Aorta (tissue), 5 donors: Measurements from ENCODE around the gene DNAI1. TPM values are rescaled to one million over a fixed set of nuclear protein-coding genes. Genes with fewer than 3 reads are reported as not detected.
"Not testable (repeated sequence)": the region's sequence is repeated elsewhere in the genome, so short reads cannot be mapped to it uniquely, and the experiment has no call there.

Source experiments
- ATAC-seq: fragments of 200-7000 bp; cut with Tn5 transposase; one replicate; pipeline ENCODE4 v1.9.1; 2022; ENCODE audit warnings: moderate library complexity; ENCODE audit not compliant: low FRiP score
- DNase-seq, 2 donors: peaks; one replicate each; pipeline ENCODE4 v3.0.0-alpha.2; 2020
- H3K27ac ChIP-seq, 2 donors: one replicate each; pipeline ENCODE4 v1.5.1; 2013; ENCODE audit warnings: low read length in 2 of 2, mild to moderate bottlenecking in 2 of 2, moderate library complexity in 2 of 2, control low read depth in 1 of 2, inconsistent platforms in 1 of 2, low read depth in 1 of 2
- H3K27me3 ChIP-seq, 2 donors: one replicate each; pipeline ENCODE4 v1.6.1; 2013; ENCODE audit warnings: control low read depth in 1 of 2, low read length in 1 of 2, mild to moderate bottlenecking in 1 of 2, moderate library complexity in 1 of 2; ENCODE audit not compliant: insufficient read depth in 2 of 2, control insufficient read depth in 1 of 2
- H3K36me3 ChIP-seq, 2 donors: one replicate each; pipeline ENCODE4 v1.6.1; 2013; ENCODE audit warnings: control low read depth in 1 of 2, low read length in 1 of 2, mild to moderate bottlenecking in 1 of 2; ENCODE audit not compliant: insufficient read depth in 2 of 2, control insufficient read depth in 1 of 2
- H3K4me1 ChIP-seq, 2 donors: one replicate each; pipeline ENCODE4 v1.6.1; 2013; ENCODE audit warnings: low read length in 2 of 2, control low read depth in 1 of 2, mild to moderate bottlenecking in 1 of 2, moderate library complexity in 1 of 2; ENCODE audit not compliant: insufficient read depth in 2 of 2, control insufficient read depth in 1 of 2
- H3K4me3 ChIP-seq, 2 donors: one replicate each; pipeline ENCODE4 v1.5.1; 2013; ENCODE audit warnings: low read length in 2 of 2, control low read depth in 1 of 2, mild to moderate bottlenecking in 1 of 2
- H3K9me3 ChIP-seq: one replicate; pipeline ENCODE4 v1.6.1; 2013; ENCODE audit warnings: mild to moderate bottlenecking, low read length; ENCODE audit not compliant: control insufficient read depth
- WGBS, 2 donors: extraction: QIAGEN DNeasy Blood & Tissue Kit; methylation state at CpG; one replicate each; pipeline ENCODE4 v1.1.7; 2013; 5-methylcytosine and 5-hydroxymethylcytosine counted together
- intact Hi-C, 2 donors: fragments of 100-400 bp; cut with DNase I; formaldehyde crosslinking; loops; one replicate each; pipeline versions ENCODE4 v1.14.2 to v1.15.0; 2022
- polyA plus RNA-seq, 2 donors: library from polyadenylated mRNA; stranded (reverse); fragments of 200-250 nt; gene quantifications; one replicate each; pipeline ENCODE4 v1.2.3, GENCODE V29; 2013
- total RNA-seq, 2 donors: library from RNA; stranded (reverse); fragmentation: NEBNext Ultra II Directional; extraction: Animal tissue kit (Norgen Biotek cat#: 25700); gene quantifications; one replicate each; pipeline ENCODE4 v1.2.1, GENCODE V29; 2021
- donor health status: healthy with polysubstance abuse.
- donor health status: Bipolar disorder and iron deficiency.
- donor health status: DM: no; HTN: no; CAD: no.
- donor health status: DM: no; HTN: no; CAD: no.
- donor health status: DM: yes; HTN: yes; CAD: no.

DNAI1 gene
- total and polyA plus RNA-seq, 4 donors = not detected

GRCh38 chr9:34428325-34428958 is 30.2 kb upstream of the DNAI1 start:
- no peak for ATAC-seq
- no peak for DNase-seq
- Histone ChIP-seq H3K36me3 (no peaks in the 10 kb centered on the region), H3K4me1 (peaks cover 10 to 11% of the 10 kb centered on the region in 2 donors), H3K4me3 (no peak overlapping the region), H3K27ac (peak overlapping the region in 1 of 2 donors; percentile 17), H3K27me3 (no peaks in the 10 kb centered on the region), H3K9me3 (no peaks in the 10 kb centered on the region)
- intact Hi-C loops = no loop called here
- WGBS, 2 donors = 5% methylated on average over 2 of the region's 2 CpGs

DNA sequence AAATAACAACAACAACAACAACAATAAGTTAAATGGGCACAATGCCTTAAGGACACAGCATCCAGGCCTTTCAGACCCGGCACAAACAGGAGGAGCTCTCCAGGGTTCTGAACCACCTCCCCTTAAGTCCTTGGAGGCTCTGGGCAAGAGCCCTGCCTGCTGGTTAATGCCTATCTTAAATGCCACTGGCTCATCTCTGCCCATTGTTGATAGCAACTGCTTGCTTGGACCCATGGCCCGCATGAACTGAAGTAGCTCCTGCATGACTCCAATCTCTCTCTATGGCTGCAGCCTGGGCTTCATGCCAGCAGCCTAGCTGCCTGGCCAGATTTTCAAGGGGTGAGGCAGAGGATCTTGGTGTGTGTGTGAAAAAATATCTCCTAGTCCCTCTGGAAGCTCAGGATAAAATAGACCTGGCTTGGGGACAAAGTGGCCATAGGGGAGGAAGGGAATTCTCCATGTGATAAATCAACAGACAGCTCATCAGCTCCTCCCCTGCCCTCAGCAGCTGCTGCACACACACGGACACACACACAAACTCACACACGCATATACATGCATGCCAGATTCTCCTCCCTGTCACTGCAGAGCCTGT is 27.7 kb upstream of the DNAI1 start:
- Histone ChIP-seq H3K9me3 (no peaks in the 10 kb centered on the region), H3K4me1 (peaks cover 10 to 11% of the 10 kb centered on the region in 2 donors), H3K27ac (no peak overlapping the region), H3K27me3 (no peaks in the 10 kb centered on the region), H3K36me3 (no peaks in the 10 kb centered on the region), H3K4me3 (no peak overlapping the region)
- intact Hi-C loops = loop anchor here in 1 of 2 donors (10.0 kb wide), 1 partner anchor 174 kb away; no protein-coding TSS in a partner anchor
- peak; percentile 80 for ATAC-seq
- peak; percentile 62 to 84 for DNase-seq
- 22 to 26% methylated on average over 4 of the region's 4 CpGs for WGBS, 2 donors

GRCh38 chr9:34431667-34432066 is 26.9 kb upstream of the DNAI1 start:
- no peak overlapping the region for H3K4me3 ChIP-seq
- H3K27me3 ChIP-seq = no peaks in the 10 kb centered on the region
- no peak for DNase-seq
- ATAC-seq = no peak
- peaks cover 10 to 11% of the 10 kb centered on the region in 2 donors for H3K4me1 ChIP-seq
- intact Hi-C loops = loop anchor here in 1 of 2 donors (10.0 kb wide), 1 partner anchor 173 kb away; no protein-coding TSS in a partner anchor
- 87 to 90% methylated on average over 2 of the region's 2 CpGs for WGBS, 2 donors
- no peaks in the 10 kb centered on the region for H3K9me3 ChIP-seq
- no peaks in the 10 kb centered on the region for H3K36me3 ChIP-seq
- no peak overlapping the region for H3K27ac ChIP-seq

- Histone ChIP-seq H3K36me3 (no peaks in the 10 kb centered on the region), H3K4me1 (no peaks in the 10 kb centered on the region), H3K4me3 (no peak overlapping the region), H3K9me3 (no peaks in the 10 kb centered on the region), H3K27me3 (no peaks in the 10 kb centered on the region), H3K27ac (no peak overlapping the region)
- DNase-seq (no peak), ATAC-seq (no peak)
- intact Hi-C loops = loop anchor here (2.0 to 10.0 kb wide), 3 partner anchors 64 to 168 kb away; no protein-coding TSS in a partner anchor
- 80 to 81% methylated on average over 11 to 14 of the region's 14 CpGs for WGBS, 2 donors
These were observed 21.3 kb upstream of the DNAI1 start for GRCh38 chr9:34437006-34437925.

DNA sequence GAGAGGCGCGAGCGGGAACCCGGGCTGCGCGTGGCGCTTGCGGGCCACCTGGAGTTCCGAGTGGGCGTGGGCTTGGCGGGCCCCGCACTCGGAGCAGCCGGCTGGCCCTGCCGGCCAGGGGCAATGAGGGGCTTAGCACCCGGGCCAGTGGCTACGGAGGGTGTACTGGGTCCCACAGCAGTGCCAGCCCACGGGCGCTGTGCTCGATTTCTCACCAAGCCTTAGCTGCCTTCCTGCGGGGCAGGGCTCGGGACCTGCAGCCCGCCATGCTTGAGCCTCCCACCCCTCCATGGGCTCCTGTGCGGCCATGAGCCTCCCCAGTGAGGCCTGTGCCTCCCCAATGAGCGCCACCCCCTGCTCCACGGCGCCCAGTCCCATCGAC is 20.7 kb upstream of the DNAI1 start:
- H3K27me3 ChIP-seq, H3K9me3 ChIP-seq, H3K27ac ChIP-seq, H3K4me3 ChIP-seq, DNase-seq, H3K36me3 ChIP-seq, ATAC-seq, H3K4me1 ChIP-seq: not testable (repeated sequence)
- WGBS, 2 donors = 95 to 97% methylated on average over 19 to 28 of the region's 28 CpGs
- intact Hi-C loops = loop anchor here (2.0 to 10.0 kb wide), 3 partner anchors 63 to 167 kb away; no protein-coding TSS in a partner anchor

GRCh38 chr9:34438465-34438864 is 20.1 kb upstream of the DNAI1 start:
- intact Hi-C loops = loop anchor here in 1 of 2 donors (5.0 to 10.0 kb wide), 2 partner anchors 64 to 166 kb away; no protein-coding TSS in a partner anchor
- not testable (repeated sequence) for DNase-seq, H3K9me3 ChIP-seq, ATAC-seq, H3K4me1 ChIP-seq, H3K27ac ChIP-seq, H3K27me3 ChIP-seq, H3K36me3 ChIP-seq, H3K4me3 ChIP-seq
- WGBS, 2 donors = 89 to 92% methylated on average over 4 of the region's 4 CpGs

GRCh38 chr9:34440017-34440416 is 18.6 kb upstream of the DNAI1 start:
- no peak for ATAC-seq
- intact Hi-C loops = no loop called here
- H3K27me3 ChIP-seq = no peaks in the 10 kb centered on the region
- DNase-seq = no peak
- H3K4me3 ChIP-seq = no peak overlapping the region
- H3K9me3 ChIP-seq = no peaks in the 10 kb centered on the region
- H3K36me3 ChIP-seq = no peaks in the 10 kb centered on the region
- no peak overlapping the region for H3K27ac ChIP-seq
- no peaks in the 10 kb centered on the region for H3K4me1 ChIP-seq

GRCh38 chr9:34442770-34443169 is 15.8 kb upstream of the DNAI1 start:
- no peak for ATAC-seq
- H3K9me3 ChIP-seq = no peaks in the 10 kb centered on the region
- H3K4me1 ChIP-seq = no peaks in the 10 kb centered on the region
- no peak overlapping the region for H3K27ac ChIP-seq
- H3K4me3 ChIP-seq = no peak overlapping the region
- intact Hi-C loops = no loop called here
- H3K27me3 ChIP-seq = no peaks in the 10 kb centered on the region
- no peaks in the 10 kb centered on the region for H3K36me3 ChIP-seq
- DNase-seq = no peak
- 95 to 96% methylated on average over 1 of the region's 1 CpG for WGBS, 2 donors
